Nucleus accumbens (tissue), 56 donors: ENCODE data around the gene SRSF2.
A peak's percentile ranks its signal among the peaks of the same experiment; 100 is the strongest.
"Not testable (repeated sequence)": the region's sequence is repeated elsewhere in the genome, so short reads cannot be mapped to it uniquely, and the experiment has no call there.

Experiments
- DNase-seq, 56 donors: peaks; one replicate each; lab custom pipeline; 2025; lab: John Stamatoyannopoulos, UW

The SRSF2 gene

GRCh38 chr17:76739568-76740115 is 2.5 kb upstream of the SRSF2 start:
- not testable (repeated sequence) for DNase-seq

DNA sequence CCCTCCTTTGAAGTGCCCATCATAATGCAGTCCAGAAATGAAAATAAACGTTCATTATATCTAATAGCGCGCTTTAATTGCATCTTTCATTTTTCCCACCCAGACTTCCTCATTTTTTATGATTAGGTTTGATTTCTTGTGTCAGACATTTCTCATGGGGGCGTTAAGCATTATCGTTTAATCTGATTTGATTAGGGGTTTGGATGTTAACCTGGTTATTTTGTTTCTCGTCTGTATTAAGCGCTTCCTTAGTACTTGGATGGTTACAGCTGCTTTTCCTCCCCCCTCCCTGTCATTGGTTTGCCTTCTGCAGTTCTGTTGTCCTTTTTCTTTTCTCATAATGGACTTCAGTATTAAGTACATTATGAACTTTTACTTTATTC is 1.3 kb upstream of the SRSF2 start:
- DNase-seq, result no peak

DNA sequence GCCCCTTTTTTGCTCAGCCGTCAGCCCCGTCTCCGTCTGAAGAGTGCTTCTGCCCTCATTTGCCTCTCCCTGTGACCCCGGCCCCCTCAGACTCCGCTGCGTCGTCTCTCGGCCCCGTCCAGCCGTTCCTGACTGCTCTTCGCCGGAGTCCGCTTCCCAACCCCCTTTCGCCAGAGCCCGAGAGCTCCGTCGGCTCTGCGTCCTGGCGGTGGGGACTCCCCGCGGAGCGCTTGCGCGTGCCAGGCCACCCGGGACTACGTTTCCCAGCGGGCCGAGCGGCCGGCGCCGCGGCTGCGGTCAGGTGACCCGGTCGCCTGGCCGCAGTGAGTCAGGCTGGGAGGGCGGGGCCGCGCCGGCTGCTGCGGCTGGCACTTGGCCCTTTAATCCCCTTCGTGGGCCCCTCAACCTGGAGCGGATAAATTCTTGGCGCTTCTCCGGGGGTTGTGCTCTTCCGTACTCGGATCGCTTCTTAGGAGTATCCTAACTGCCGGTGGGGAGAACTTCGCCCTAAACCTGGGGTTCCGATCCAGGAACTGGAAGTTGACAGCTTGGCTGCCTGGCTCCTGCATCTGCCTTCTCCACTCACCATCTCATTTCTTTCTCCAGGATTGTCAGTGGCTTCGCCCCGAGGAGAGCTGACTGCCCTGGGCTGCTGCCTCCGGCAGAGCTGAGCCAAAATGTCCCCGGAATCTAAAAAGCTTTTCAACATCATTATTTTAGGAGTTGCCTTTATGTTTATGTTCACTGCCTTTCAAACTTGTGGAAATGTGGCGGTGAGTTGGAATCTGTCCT is 741 bp upstream of the SRSF2 start, which contains the start of gene MFSD11:
Gene MFSD11 (plus strand): TSS at position 444 of the 792 bp plus-strand sequence. CDS start 234 bp downstream, at position 678.
- peak; percentile 38 to 99 (median 92) for DNase-seq

DNA sequence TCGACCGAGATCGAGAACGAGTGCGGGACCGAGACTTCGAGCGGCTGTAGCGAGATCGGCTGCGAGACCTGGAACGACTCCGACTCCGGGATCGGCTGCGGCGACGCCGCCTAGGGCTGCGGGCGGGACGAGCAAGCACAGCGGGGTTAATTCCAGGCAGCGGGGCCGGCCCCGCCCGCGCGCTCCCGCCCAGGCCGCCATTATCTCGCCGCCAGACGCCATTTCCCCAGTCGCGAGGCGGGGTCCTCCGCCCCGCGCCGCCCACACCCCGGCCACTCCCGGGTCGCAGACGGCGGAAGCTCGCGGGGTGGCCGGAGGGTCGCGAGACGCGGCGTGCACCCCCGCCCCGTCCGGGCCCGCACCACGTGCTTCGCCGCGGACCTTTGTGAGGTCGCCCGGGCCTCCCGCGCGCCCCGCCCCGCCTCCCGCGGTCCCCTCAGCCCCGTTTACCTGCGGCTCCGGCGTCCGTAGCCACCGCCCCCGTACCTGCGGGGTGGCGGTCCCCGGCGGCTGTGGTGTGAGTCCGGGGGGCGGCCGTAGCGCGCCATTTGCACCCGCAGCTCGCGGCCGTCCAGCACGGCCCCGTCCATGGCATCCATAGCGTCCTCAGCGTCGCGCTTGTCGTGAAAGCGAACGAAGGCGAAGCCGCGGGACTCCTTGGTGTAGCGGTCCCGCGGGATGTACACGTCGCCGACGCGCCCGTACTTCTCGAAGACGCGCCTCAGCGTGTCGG is 616 bp downstream of the SRSF2 start:
- DNase-seq, result peak in 53 of 56 donors; percentile 17 to 81 (median 63)

DNA sequence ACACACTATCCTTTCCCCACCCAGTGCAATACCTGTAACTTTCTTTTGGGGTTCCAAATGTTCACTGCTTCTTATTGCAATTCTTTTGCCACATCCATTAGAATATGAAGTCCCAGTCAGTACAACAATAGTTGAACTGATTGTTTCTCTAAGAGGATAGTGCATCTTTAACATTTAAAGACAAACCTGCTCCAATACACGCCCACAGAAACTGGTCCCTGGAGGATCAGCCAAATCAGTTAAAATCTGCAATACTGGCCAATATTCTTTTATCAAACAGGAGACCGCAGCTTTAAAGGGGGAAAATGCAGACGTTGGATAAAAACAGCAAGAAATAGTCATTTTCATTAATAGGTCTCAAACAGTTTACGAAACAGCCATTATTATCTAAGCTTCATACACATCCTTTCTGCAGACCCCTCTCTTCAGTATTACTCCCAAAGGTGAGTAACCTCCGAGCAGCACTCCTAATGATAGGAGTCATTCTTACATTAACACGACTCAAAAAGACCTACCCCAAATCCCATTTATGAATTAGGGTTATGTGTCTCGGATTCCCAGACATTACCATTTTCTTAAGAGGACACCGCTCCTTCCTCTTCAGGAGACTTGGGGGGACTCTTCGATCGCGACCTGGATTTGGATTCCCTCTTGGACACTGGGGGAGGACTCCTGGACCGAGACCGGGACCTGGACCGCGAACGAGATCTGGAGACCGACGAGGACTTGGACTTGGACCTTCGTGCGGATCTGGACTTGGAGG is 1.4 kb downstream of the SRSF2 start:
- DNase-seq, result no peak

GRCh38 chr17:76735006-76735405 is 2.1 kb downstream of the SRSF2 start:
- DNase-seq, result no peak

- DNase-seq, result no peak
Measured at GRCh38 chr17:76734080-76734840, 2.9 kb downstream of the SRSF2 start.

- DNase-seq, result no peak
Measured at GRCh38 chr17:76733618-76733957, 3.5 kb downstream of the SRSF2 start.

DNA sequence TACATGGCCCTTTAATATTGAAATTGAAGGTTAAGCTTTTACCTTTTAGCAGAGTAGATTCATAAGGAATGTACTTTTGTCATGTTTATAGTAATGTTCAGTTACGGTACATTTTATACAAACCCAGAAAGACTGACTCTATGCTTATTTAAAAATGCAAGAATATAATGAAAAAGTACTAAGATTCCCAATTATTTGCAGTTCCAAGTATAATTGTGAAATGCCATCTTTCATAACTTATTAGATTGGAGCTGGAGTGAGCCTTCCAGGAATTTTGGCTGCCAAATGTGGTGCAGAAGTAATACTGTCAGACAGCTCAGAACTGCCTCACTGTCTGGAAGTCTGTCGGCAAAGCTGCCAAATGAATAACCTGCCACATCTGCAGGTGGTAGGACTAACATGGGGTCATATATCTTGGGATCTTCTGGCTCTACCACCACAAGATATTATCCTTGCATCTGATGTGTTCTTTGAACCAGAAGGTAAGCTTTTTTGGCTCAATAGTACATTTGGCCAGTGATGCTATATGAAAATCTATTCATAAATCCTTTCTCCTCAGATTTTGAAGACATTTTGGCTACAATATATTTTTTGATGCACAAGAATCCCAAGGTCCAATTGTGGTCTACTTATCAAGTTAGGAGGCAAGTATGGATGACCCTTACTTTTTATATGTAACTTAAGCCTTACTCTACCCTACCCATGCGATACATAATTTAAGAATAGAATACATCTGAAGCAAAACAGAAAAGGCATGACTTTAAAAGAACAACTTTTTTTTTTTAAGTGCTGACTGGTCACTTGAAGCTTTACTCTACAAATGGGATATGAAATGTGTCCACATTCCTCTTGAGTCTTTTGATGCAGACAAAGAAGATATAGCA is 4.2 kb downstream of the SRSF2 start:
- no peak for DNase-seq

DNA sequence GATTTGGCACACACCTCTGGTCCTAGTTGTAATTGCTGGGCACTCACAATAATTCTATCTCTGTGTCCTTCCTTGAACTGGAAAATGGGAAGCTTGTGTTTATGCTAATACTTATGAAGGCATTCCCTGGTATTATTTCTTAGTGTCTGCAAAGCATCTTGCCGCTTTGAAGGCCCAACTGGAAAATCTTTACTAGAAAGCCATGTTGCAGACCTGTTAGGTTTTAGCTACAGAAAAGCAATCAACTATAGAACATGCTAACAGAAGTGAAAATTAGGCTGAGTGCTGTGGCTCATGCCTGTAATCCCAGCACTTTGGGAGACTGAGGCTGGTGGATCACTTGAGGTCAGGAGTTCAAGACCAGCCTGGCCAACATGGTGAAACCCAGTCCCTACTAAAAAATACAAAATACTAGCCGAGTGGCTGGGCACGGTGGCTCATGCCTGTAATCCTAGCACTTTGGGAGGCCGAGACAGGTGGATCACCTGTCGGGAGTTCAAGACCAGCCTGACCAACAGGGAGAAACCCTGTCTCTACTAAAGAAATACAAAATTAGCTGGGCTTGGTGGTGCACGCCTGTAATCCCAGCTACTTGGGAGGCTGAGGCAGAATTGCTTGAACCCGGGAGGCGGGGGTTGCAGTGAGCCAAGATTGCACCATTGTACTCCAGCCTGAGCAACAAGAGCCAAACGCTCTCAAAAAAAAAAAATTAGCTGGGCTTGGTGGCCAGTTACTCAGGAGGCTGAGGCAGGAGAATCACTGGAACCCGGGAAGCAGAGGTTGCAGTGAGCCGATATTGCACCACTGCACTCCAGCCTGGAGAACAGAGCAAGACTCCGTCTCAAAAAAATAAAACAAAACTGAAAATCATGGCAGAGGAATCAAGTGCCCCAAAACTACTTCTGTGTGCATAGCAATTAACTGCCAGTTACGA is 5.1 kb downstream of the SRSF2 start:
- DNase-seq, result not testable (repeated sequence)

DNA sequence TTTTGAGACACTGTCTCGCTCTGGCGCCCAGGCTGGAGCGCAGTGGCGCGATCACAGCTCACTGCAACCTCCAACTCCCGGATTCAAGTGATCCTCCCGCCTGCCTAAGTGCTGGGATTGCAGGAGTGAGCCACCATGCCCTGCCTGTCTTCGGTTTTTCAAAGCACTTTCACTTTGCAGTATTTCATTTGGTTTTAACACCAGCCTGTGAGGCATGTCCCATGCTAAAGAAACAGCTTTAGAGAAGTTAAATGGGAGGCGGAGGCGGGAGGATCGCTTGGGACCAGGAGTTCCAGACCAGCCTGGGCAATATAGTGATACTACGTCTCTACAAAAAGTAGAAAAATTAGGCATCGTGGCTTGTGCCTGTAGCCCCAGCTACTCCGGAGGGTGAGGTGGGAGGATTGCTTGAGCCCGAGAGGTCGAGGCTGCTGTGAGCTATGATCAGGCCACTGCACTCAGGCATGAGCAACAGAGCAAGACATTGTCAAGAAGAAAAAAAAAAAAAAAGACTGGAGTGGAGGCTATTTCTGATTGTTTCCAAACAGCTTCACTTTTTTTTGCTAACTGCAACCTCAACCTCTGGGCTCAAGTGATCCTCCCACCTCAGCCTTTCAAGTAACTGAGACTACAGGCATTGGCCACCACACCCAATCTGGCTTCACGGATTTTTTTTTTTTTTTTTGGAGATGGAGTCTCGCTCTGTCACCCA is 9.2 kb downstream of the SRSF2 start:
- DNase-seq, result no peak

GRCh38 chr17:76726776-76727718 is 10.1 kb downstream of the SRSF2 start, which contains the start of gene METTL23:
TSS of gene METTL23 (plus strand) at chr17:76726839. CDS start at chr17:76729711, 2,872 bp downstream.
- peak in 35 of 56 donors; percentile 50 to 87 (median 74) for DNase-seq

DNA sequence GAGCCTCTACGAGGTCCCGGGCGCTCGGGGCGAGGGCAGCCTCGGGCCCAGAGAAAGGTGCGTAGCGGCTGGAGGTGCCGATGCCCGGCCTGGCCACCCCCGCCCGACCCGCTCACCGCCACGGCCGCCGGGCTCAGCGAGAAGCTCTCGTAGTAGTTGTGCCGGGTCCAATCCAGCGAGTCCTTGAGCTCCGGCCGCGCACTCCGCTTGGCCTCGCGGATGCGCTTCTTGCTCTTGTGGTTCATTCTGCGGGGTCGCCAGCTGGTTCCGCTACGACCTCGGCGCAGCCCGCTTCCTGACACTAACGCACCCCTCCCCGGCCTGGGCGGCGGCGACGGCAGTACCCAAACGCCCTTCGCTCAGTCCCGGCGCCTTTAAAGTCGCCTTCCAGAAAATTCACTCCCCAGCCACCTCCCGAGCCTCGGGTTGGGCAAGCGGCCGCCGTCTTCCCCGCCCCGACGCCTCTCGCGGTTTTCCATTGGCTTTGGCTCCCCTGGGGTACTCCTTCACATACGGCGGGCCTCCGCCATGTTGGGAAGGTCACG is 10.8 kb downstream of the SRSF2 start, which contains the start of gene JMJD6:
Gene JMJD6 (minus strand): TSS at position 376 of the 545 bp plus-strand sequence. CDS start 131 bp downstream, at position 245.
- peak; percentile 77 to 98 (median 95) for DNase-seq

- DNase-seq, result peak in 35 of 56 donors; percentile 17 to 67 (median 54)
Measured at GRCh38 chr17:76725580-76726230, 11.4 kb downstream of the SRSF2 start.

GRCh38 chr17:76723812-76724211 is 13.3 kb downstream of the SRSF2 start:
- DNase-seq, result no peak
